H9 (cell line): ENCODE measurements around the gene ZNF33A. TPM values are rescaled to one million over a fixed set of nuclear protein-coding genes. Genes with fewer than 3 reads are reported as not detected.

ENCODE experiments used
- DNase-seq: peaks from one replicate; pipeline ENCODE4 v3.0.0-alpha.2; 2017
- H2AFZ ChIP-seq: one replicate; pipeline ENCODE4 v1.6.1; 2013; ENCODE audit warnings: mild to moderate bottlenecking, low read length, control low read depth, moderate library complexity
- H2AK5ac ChIP-seq: 2 replicates; pipeline ENCODE4 v1.6.1; 2013; ENCODE audit warnings: low read length, control low read depth, mixed read lengths; ENCODE audit not compliant: insufficient read length
- H2BK120ac ChIP-seq: one replicate; pipeline ENCODE4 v1.6.1; 2013; ENCODE audit warnings: low read depth, mild to moderate bottlenecking, low read length, control low read depth, inconsistent platforms; ENCODE audit not compliant: poor library complexity, severe bottlenecking
- H2BK12ac ChIP-seq: 2 replicates; pipeline ENCODE4 v1.6.1; 2013; ENCODE audit warnings: low read length, control low read depth, mixed read lengths, low read depth; ENCODE audit not compliant: insufficient read length
- H2BK15ac ChIP-seq: 2 replicates; pipeline ENCODE4 v1.6.1; 2013; ENCODE audit warnings: low read depth, low read length, control low read depth
- H2BK20ac ChIP-seq: one replicate; pipeline ENCODE4 v1.6.1; 2013; ENCODE audit warnings: low read depth, mild to moderate bottlenecking, low read length, control low read depth, inconsistent platforms; ENCODE audit not compliant: poor library complexity, severe bottlenecking
- H2BK5ac ChIP-seq: 2 replicates; pipeline ENCODE4 v1.6.1; 2013; ENCODE audit warnings: low read length, control low read depth, mixed read lengths; ENCODE audit not compliant: insufficient read length
- H3K14ac ChIP-seq: 2 replicates; pipeline ENCODE4 v1.6.1; 2013; ENCODE audit warnings: low read length, control low read depth; ENCODE audit not compliant: insufficient read depth
- H3K18ac ChIP-seq: 2 replicates; pipeline ENCODE4 v1.6.1; 2013; ENCODE audit warnings: low read depth, mild to moderate bottlenecking, mixed read lengths, low read length, control low read depth; ENCODE audit not compliant: insufficient read length
- H3K23ac ChIP-seq: 2 replicates; pipeline ENCODE4 v1.6.1; 2013; ENCODE audit warnings: low read length, control low read depth, mixed read lengths, low read depth; ENCODE audit not compliant: insufficient read length
- H3K23me2 ChIP-seq: 2 replicates; pipeline ENCODE4 v1.6.1; 2013; ENCODE audit warnings: low read depth, mild to moderate bottlenecking, mixed read lengths, low read length, control low read depth; ENCODE audit not compliant: insufficient read length, poor library complexity, severe bottlenecking
- H3K27ac ChIP-seq: 2 replicates; pipeline ENCODE4 v1.5.1; 2013; ENCODE audit warnings: low read length, control low read depth, mixed read lengths, low read depth; ENCODE audit not compliant: insufficient read length
- H3K27me3 ChIP-seq: 2 replicates; pipeline ENCODE4 v1.6.1; 2013; ENCODE audit warnings: low read length, control low read depth, inconsistent platforms; ENCODE audit not compliant: insufficient read depth
- H3K4ac ChIP-seq: 2 replicates; pipeline ENCODE4 v1.6.1; 2013; ENCODE audit warnings: low read depth, mild to moderate bottlenecking, control low read depth, inconsistent platforms, low read length, moderate library complexity
- H3K4me1 ChIP-seq: 2 replicates; pipeline ENCODE4 v1.6.1; 2013; ENCODE audit warnings: low read length, control low read depth, inconsistent platforms; ENCODE audit not compliant: insufficient read depth
- H3K4me2 ChIP-seq: 2 replicates; pipeline ENCODE4 v1.6.1; 2013; ENCODE audit warnings: low read length, control low read depth, mixed read lengths; ENCODE audit not compliant: insufficient read length, insufficient read depth
- H3K56ac ChIP-seq: 2 replicates; pipeline ENCODE4 v1.6.1; 2013; ENCODE audit warnings: low read depth, mild to moderate bottlenecking, mixed read lengths, low read length, control low read depth; ENCODE audit not compliant: insufficient read length
- H3K79me1 ChIP-seq: 2 replicates; pipeline ENCODE4 v1.6.1; 2013; ENCODE audit warnings: low read depth, mild to moderate bottlenecking, moderate library complexity, low read length, control low read depth, inconsistent platforms; ENCODE audit not compliant: insufficient read depth, poor library complexity, severe bottlenecking
- H3K79me2 ChIP-seq: 2 replicates; pipeline ENCODE4 v1.6.1; 2013; ENCODE audit warnings: low read length, control low read depth, inconsistent platforms; ENCODE audit not compliant: insufficient read depth
- H3K9ac ChIP-seq: 2 replicates; pipeline ENCODE4 v1.6.1; 2013; ENCODE audit warnings: low read length, control low read depth, mixed read lengths; ENCODE audit not compliant: insufficient read length; ENCODE audit errors: extremely low read depth
- H3K9me3 ChIP-seq: one replicate; pipeline ENCODE4 v1.6.1; 2013; ENCODE audit warnings: low read depth, low read length, inconsistent platforms; ENCODE audit not compliant: control insufficient read depth
- H3T11ph ChIP-seq: one replicate; pipeline ENCODE4 v1.6.1; 2013; ENCODE audit warnings: mild to moderate bottlenecking, low read length, control low read depth, inconsistent platforms
- H4K20me1 ChIP-seq: one replicate; pipeline ENCODE4 v1.6.1; 2013; ENCODE audit not compliant: control insufficient read depth, insufficient read length, insufficient read depth
- H4K5ac ChIP-seq: 2 replicates; pipeline ENCODE4 v1.6.1; 2013; ENCODE audit warnings: low read depth, mild to moderate bottlenecking, mixed read lengths, low read length, control low read depth; ENCODE audit not compliant: insufficient read length
- H4K8ac ChIP-seq: replicated peaks from 2 replicates; pipeline ENCODE4 v1.6.1; 2013; ENCODE audit warnings: low read length, control low read depth, mixed read lengths, low read depth; ENCODE audit not compliant: insufficient read length
- H4K91ac ChIP-seq: 2 replicates; pipeline ENCODE4 v1.6.1; 2013; ENCODE audit warnings: low read depth, mild to moderate bottlenecking, moderate library complexity, mixed read lengths, low read length, control low read depth; ENCODE audit not compliant: insufficient read length
- H3K27ac Mint-ChIP-seq, 3 experiments: 2 replicates in 2 of 3; 3 replicates in 1 of 3; pipeline ENCODE4 v1.8.0; 2020 to 2021; ENCODE audit warnings: mixed read lengths in 3 of 3, mild to moderate bottlenecking in 1 of 3, moderate library complexity in 1 of 3
- H3K27me3 Mint-ChIP-seq: 2 replicates; pipeline ENCODE4 v1.8.0; 2021; ENCODE audit warnings: low read depth, mild to moderate bottlenecking, moderate library complexity, mixed read lengths
- H3K36me3 Mint-ChIP-seq, 3 experiments: 2 replicates in 2 of 3; 3 replicates in 1 of 3; pipeline ENCODE4 v1.8.0; 2020 to 2021; ENCODE audit warnings: low read depth in 3 of 3, mixed read lengths in 3 of 3; ENCODE audit not compliant: insufficient read depth in 1 of 3
- H3K4me1 Mint-ChIP-seq, 2 experiments: 2 replicates each; pipeline ENCODE4 v1.8.0; 2020; ENCODE audit warnings: mixed read lengths in 2 of 2
- H3K4me3 Mint-ChIP-seq, 2 experiments: 2 replicates in 1 of 2; 3 replicates in 1 of 2; pipeline ENCODE4 v1.8.0; 2020 to 2021; ENCODE audit warnings: mild to moderate bottlenecking in 2 of 2, mixed read lengths in 2 of 2, moderate library complexity in 1 of 2
- H3K9me3 Mint-ChIP-seq, 2 experiments: 2 replicates in 1 of 2; 3 replicates in 1 of 2; pipeline ENCODE4 v1.8.0; 2020; ENCODE audit warnings: mild to moderate bottlenecking in 2 of 2, mixed read lengths in 2 of 2, moderate library complexity in 1 of 2
- CTCF ChIP-seq: fragments of 200-600 bp; sonication (generic); conservative IDR thresholded peaks from 3 replicates; pipeline ENCODE4 v1.8.0; 2021; ENCODE audit warnings: antibody characterized with exemption, mild to moderate bottlenecking
- WGBS: extraction: QIAGEN DNeasy Blood & Tissue Kit; methylation state at CpG from one replicate; pipeline ENCODE4 v1.1.7; 2013; ENCODE audit warnings: missing lambda C conversion rate, low lambda C conversion rate, mixed read lengths; ENCODE audit not compliant: insufficient read length; ENCODE audit errors: extremely low coverage; 5-methylcytosine and 5-hydroxymethylcytosine counted together
- total RNA-seq: library from RNA; stranded (reverse); gene quantifications from 2 replicates; pipeline ENCODE4 v1.2.1, GENCODE V29; 2021

Gene ZNF33A
- total RNA-seq, 1 experiment from 2014 or later = 42.7 TPM

DNA sequence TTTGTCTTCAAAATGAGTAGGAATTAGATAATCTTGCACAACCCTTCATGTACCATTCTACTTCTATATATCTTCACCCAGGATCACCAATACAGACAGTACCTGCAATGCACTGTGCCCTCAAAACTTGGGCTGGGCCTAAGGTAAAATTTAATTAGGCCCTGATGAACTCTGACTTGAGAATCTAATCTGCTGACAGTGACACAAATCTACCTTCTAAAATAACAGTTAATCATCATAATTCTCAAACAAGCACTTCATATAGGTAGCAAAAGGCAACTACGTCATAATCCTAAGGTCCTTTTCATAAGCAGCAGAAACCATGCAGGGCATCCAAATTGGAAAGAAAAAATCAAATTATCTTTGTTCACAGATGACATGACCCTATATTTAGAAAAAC lies 38.1 kb upstream of the ZNF33A start:
- Histone ChIP-seq H3K27ac (no peak overlapping the region), H2BK5ac (no peak overlapping the region), H3K56ac (no peak overlapping the region), H3K4me1 (no peaks in the 10 kb centered on the region), H3K14ac (no peak overlapping the region), H2BK20ac (no peak overlapping the region), H4K5ac (no peak overlapping the region), H3K23ac (no peak overlapping the region), H3K4me2 (no peak overlapping the region), H2AFZ (no peak overlapping the region), H2AK5ac (no peak overlapping the region), H3K79me1 (no peaks in the 10 kb centered on the region), H3K79me2 (no peaks in the 10 kb centered on the region), H3K18ac (no peak overlapping the region), H4K8ac (no peak overlapping the region), H2BK15ac (no peak overlapping the region), H2BK120ac (no peak overlapping the region), H4K20me1 (no peaks in the 10 kb centered on the region), H3K4ac (no peak overlapping the region), H3T11ph (no peak overlapping the region), H2BK12ac (no peak overlapping the region), H4K91ac (no peak overlapping the region), H3K9me3 (peaks cover 25% of the 10 kb centered on the region), H3K23me2 (peaks cover 5% of the 10 kb centered on the region), H3K27me3 (no peaks in the 10 kb centered on the region), H3K9ac (no peak overlapping the region)
- Mint-ChIP-seq H3K4me3 (no peak overlapping the region), H3K27me3 (no peaks in the 10 kb centered on the region; the same call in 1 of the 2 replicates), H3K9me3 (peaks cover 52 to 60% of the 10 kb centered on the region in 2 experiments), H3K27ac (no peak overlapping the region), H3K36me3 (peaks cover 9 to 23% (median 23%) of the 10 kb centered on the region in 3 experiments; a peak in 6 of 7 replicates), H3K4me1 (peaks cover 5 to 13% of the 10 kb centered on the region in 2 experiments; a peak in 2 of 4 replicates)
- WGBS = no CpG with 5 or more reads among the region's 1 CpG
- no peak for DNase-seq
- no peak for TF ChIP-seq CTCF
